Posterior cingulate gyrus (tissue), 11 donors: ENCODE measurements around the gene DEF6.
"Not testable (repeated sequence)": the region's sequence is repeated elsewhere in the genome, so short reads cannot be mapped to it uniquely, and the experiment has no call there.

Experiments used
- DNase-seq, 10 donors: peaks; one replicate each; pipeline versions ENCODE4 v3.0.0 to v3.0.0-alpha.2; 2020 to 2021; ENCODE audit warnings: mixed read lengths in 3 of 10
- intact Hi-C: fragments of 100-400 bp; cut with DNase I; formaldehyde crosslinking; loops from one replicate; pipeline ENCODE4 v1.15.1; 2023

Gene DEF6

GRCh38 chr6:35308543-35308942 is 10.9 kb downstream of the DEF6 start:
- intact Hi-C loops, DNase-seq: not testable (repeated sequence)

- intact Hi-C loops, result no loop called here
- no peak for DNase-seq
Observed at GRCh38 chr6:35309611-35310264, 12.1 kb downstream of the DEF6 start.

GRCh38 chr6:35310265-35310831 is 12.7 kb downstream of the DEF6 start:
- no peak for DNase-seq
- intact Hi-C loops, result no loop called here

GRCh38 chr6:35311390-35312075 is 13.9 kb downstream of the DEF6 start:
- no peak for DNase-seq
- intact Hi-C loops, result no loop called here

GRCh38 chr6:35312076-35312800 is 14.6 kb downstream of the DEF6 start:
- DNase-seq, result no peak

GRCh38 chr6:35312807-35313206 is 15.2 kb downstream of the DEF6 start:
- intact Hi-C loops, result no loop called here
- DNase-seq, result no peak

More at GRCh38 chr6:35312076-35312800, 14.6 kb downstream of the DEF6 start:
- intact Hi-C loops, result no loop called here

GRCh38 chr6:35317483-35318195 is 20.0 kb downstream of the DEF6 start:
- intact Hi-C loops, result no loop called here
- DNase-seq, result peak in 5 of 10 donors; percentile 21 to 89 (median 75)

GRCh38 chr6:35318196-35319171 is 20.9 kb downstream of the DEF6 start:
- peak; percentile 77 to 98 (median 85) for DNase-seq
- intact Hi-C loops, result no loop called here

GRCh38 chr6:35319346-35320030 is 21.9 kb downstream of the DEF6 start:
- no peak for DNase-seq
- intact Hi-C loops, result no loop called here

GRCh38 chr6:35320031-35320410 is 22.4 kb downstream of the DEF6 start:
- DNase-seq, result no peak
- intact Hi-C loops, result no loop called here

- intact Hi-C loops, result no loop called here
- no peak for DNase-seq
Observed at GRCh38 chr6:35321091-35321490, 23.5 kb downstream of the DEF6 start.

GRCh38 chr6:35327349-35328027 is 29.9 kb downstream of the DEF6 start:
- peak in 5 of 10 donors; percentile 26 to 91 (median 42) for DNase-seq
- intact Hi-C loops, result no loop called here

GRCh38 chr6:35328108-35328723 is 30.6 kb downstream of the DEF6 start:
- DNase-seq, result no peak
- intact Hi-C loops, result no loop called here

GRCh38 chr6:35328965-35329364 is 31.3 kb downstream of the DEF6 start:
- DNase-seq, intact Hi-C loops: not testable (repeated sequence)

GRCh38 chr6:35330541-35331119 is 33.0 kb downstream of the DEF6 start:
- DNase-seq, result no peak
- intact Hi-C loops, result no loop called here

- DNase-seq, intact Hi-C loops: not testable (repeated sequence)
Observed at GRCh38 chr6:35332074-35332887, 34.7 kb downstream of the DEF6 start.

- no peak for DNase-seq
- intact Hi-C loops, result no loop called here
Observed at GRCh38 chr6:35341557-35341956, 43.9 kb downstream of the DEF6 start.
